GM12878 (cell line): ENCODE results near the gene TLX2. TPM values are rescaled to one million over a fixed set of nuclear protein-coding genes. Genes with fewer than 3 reads are reported as not detected.

Experiments
- ATAC-seq: fragments of 200-7000 bp; cut with Tn5 transposase; 3 replicates; pipeline ENCODE4 v1.9.1; 2020; ENCODE audit warnings: mild to moderate bottlenecking, moderate library complexity
- BruUV-seq: library from RNA; stranded (reverse); fragments of 400-500 nt; replicated peaks from 2 replicates; lab custom pipeline; 2021; lab: Mats Ljungman, UMichigan
- CTCF ChIA-PET: fragments of 300-600 bp; sonication (Branson Sonifier 250); formaldehyde crosslinking; extraction: SDS; loops from one replicate; lab custom pipeline; 2021; ENCODE audit warnings: inconsistent platforms; lab: Yijun Ruan, JAX
- POLR2A ChIA-PET: fragments of 350-600 bp; formaldehyde crosslinking; extraction: SDS; loops from one replicate; lab custom pipeline; 2021; ENCODE audit warnings: inconsistent platforms; lab: Charles Lee
- RAD21 ChIA-PET: fragments of 300-600 bp; sonication (Branson Sonifier 250); formaldehyde crosslinking; loops from one replicate; lab custom pipeline; 2023; ENCODE audit warnings: antibody characterized with exemption; ENCODE audit not compliant: unreplicated experiment; lab: Charles Lee
- SMC1A ChIA-PET: fragments of 300-600 bp; sonication (Branson Sonifier 250); formaldehyde crosslinking; loops from one replicate; lab custom pipeline; 2023; ENCODE audit not compliant: unreplicated experiment, uncharacterized antibody; lab: Charles Lee
- DNase-seq: peaks from one replicate; pipeline ENCODE4 v3.0.0-alpha.2; 2011; ENCODE audit warnings: low read depth, low spot score
- FAIRE-seq: peaks from 3 replicates; lab custom pipeline; 2011; peaks lifted over from hg19 to GRCh38; lab: Jason Lieb, UNC
- H2AFZ ChIP-seq: 2 replicates; pipeline ENCODE4 v1.6.0; 2011; ENCODE audit warnings: low read depth, low read length, control low read depth; ENCODE audit not compliant: control insufficient read depth
- H3K27ac ChIP-seq: 2 replicates; pipeline ENCODE4 v1.5.1; 2011; ENCODE audit warnings: control low read depth; ENCODE audit not compliant: control insufficient read depth, insufficient read depth
- H3K27me3 ChIP-seq, 2 experiments: replicated peaks in 1 of 2; 2 replicates each; pipeline versions ENCODE4 v1.6.0 to v1.6.1; 2011; ENCODE audit warnings: low read length in 1 of 2; ENCODE audit not compliant: control insufficient read depth in 2 of 2, insufficient read depth in 2 of 2
- H3K36me3 ChIP-seq, 2 experiments: 2 replicates each; pipeline ENCODE4 v1.5.1; 2011; ENCODE audit warnings: low read length in 1 of 2; ENCODE audit not compliant: control insufficient read depth in 2 of 2, insufficient read depth in 2 of 2
- H3K4me1 ChIP-seq: 2 replicates; pipeline ENCODE4 v1.6.1; 2011; ENCODE audit warnings: mild to moderate bottlenecking, low read length, moderate library complexity, mixed read lengths; ENCODE audit not compliant: control insufficient read depth, insufficient read depth
- H3K4me2 ChIP-seq: 2 replicates; pipeline ENCODE4 v1.6.0; 2011; ENCODE audit warnings: control low read depth; ENCODE audit not compliant: control insufficient read depth, insufficient read depth
- H3K4me3 ChIP-seq: fragments of 200-600 bp; sonication (generic); 2 replicates; pipeline ENCODE4 v1.5.1; 2016
- H3K79me2 ChIP-seq: 2 replicates; pipeline ENCODE4 v1.6.0; 2011; ENCODE audit warnings: low read length; ENCODE audit not compliant: control insufficient read depth, insufficient read depth
- H3K9ac ChIP-seq: 2 replicates; pipeline ENCODE4 v1.8.0; 2011; ENCODE audit warnings: low read length, control low read depth, mixed read lengths; ENCODE audit not compliant: control insufficient read depth, insufficient read depth
- H3K9me3 ChIP-seq: replicated peaks from 3 replicates; pipeline ENCODE4 v1.5.1; 2011; ENCODE audit warnings: mild to moderate bottlenecking, low read length; ENCODE audit not compliant: control insufficient read depth, insufficient read depth
- H4K20me1 ChIP-seq: 2 replicates; pipeline ENCODE4 v1.6.0; 2011; ENCODE audit not compliant: control insufficient read depth, insufficient read depth
- CREM ChIP-seq: IDR thresholded peaks from 2 replicates; pipeline ENCODE4 v1.6.1; 2014; ENCODE audit warnings: antibody characterized with exemption, low read depth
- CTCF ChIP-seq, 3 experiments: IDR thresholded peaks in 2 of 3; conservative IDR thresholded peaks in 1 of 3; 2 replicates each; pipeline ENCODE4 v1.5.1; 2011; ENCODE audit warnings: low read depth in 3 of 3, low read length in 3 of 3, mild to moderate bottlenecking in 3 of 3, control low read depth in 2 of 3, moderate library complexity in 2 of 3, inconsistent platforms in 1 of 3, mixed read lengths in 1 of 3; ENCODE audit not compliant: control insufficient read depth in 2 of 3, insufficient read depth in 1 of 3; ENCODE audit errors: extremely low read depth in 1 of 3
- WGBS: methylation state at CpG from one replicate; pipeline ENCODE4 v1.1.6; 2016; ENCODE audit warnings: low lambda C conversion rate; ENCODE audit not compliant: insufficient replicate concordance, insufficient coverage; ENCODE audit errors: missing lambda C conversion rate; 5-methylcytosine and 5-hydroxymethylcytosine counted together
- in situ Hi-C: fragments of 300-500 bp; cut with MboI; formaldehyde crosslinking; loops from 9 replicates; pipeline ENCODE4 v1.14.3; 2018; ENCODE audit warnings: mixed read lengths
- intact Hi-C: fragments of 100-400 bp; cut with micrococcal nuclease; formaldehyde crosslinking; loops from one replicate; pipeline ENCODE4 v1.14.2; 2022; ENCODE audit not compliant: unreplicated experiment
- polyA plus RNA-seq, 11 experiments: library from polyadenylated mRNA; depleted of rRNA in 4 of 11; unstranded in 6 of 11; stranded (reverse) in 5 of 11; fragments of >200 nt; fragmentation: Nextera tagmentation in 4 of 11; fragmentation: Illumina TruSeq in 1 of 11; extraction: Ambion mirVana in 4 of 11; extraction: Trizol in 1 of 11; gene quantifications; 1 replicate in 1 of 11; 2 replicates in 10 of 11; pipeline versions ENCODE4 v1.2.1 to v1.2.3, GENCODE V29; 2011 to 2016; ENCODE audit warnings: inconsistent platforms in 2 of 11, missing spikeins in 2 of 11, low read depth in 1 of 11
- total RNA-seq, 4 experiments: library from RNA; depleted of rRNA in 3 of 4; stranded (reverse); fragments of >200 nt in 3 of 4; fragmentation: Illumina TruSeq in 1 of 4; extraction: Trizol in 1 of 4; gene quantifications; 2 replicates each; pipeline versions ENCODE4 v1.2.1 to v1.2.3, GENCODE V29; 2013 to 2021

Gene TLX2
- total and polyA plus RNA-seq, 10 of the 15 experiments (the other 5 are each of a cell fraction or from before 2014, with no cell fraction given), result 0.06 to 5.5 (median 3.6) TPM; not detected in 1

DNA sequence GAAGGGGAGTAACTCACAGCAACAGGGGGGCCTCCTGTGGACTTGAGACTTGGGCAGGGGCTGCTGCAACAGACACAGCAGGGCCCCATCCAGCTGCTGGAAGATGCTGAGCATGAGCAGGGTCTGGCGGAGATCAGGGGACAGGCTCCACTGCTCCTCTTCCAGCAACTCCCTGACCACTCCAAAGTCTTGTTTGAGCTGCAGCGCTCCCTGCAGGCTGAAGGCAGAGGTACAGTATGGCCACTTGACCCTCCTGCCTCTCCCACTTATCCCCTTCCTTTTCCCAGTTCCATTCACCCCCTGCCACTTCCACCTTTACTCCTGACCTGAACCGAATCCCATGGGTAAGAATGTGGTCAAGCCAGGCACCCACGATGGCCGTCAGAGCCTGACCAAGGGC is 39.4 kb upstream of the TLX2 start:
- H3K4me1 ChIP-seq, result 0 out of 2 replicates have a peak, but pooled peaks cover 6% of the 10 kb centered on the region
- RAD21 ChIA-PET, result interaction anchor here (1.0 to 1.5 kb wide), 3 partner anchors 16 to 225 kb away, joined by 3 to 4 read pairs (median 4); partner anchors contain the start of gene WBP1
- WGBS, result 93% methylated on average over 5 of the region's 5 CpGs
- H3K27ac ChIP-seq, result no peak overlapping the region
- intact Hi-C loops (no loop called here), in situ Hi-C loops (no loop called here)
- TF ChIP-seq CREM (no peak), CTCF (IDR thresholded peaks at IDR 0.05 in 2 of 3, conservative IDR thresholded peaks at IDR 0.05 in 1 of 3; ENCODE audit: control insufficient read depth in 2 of 3, extremely low read depth in 1 of 3, insufficient read depth in 1 of 3, low read depth in 3 of 3, low read length in 3 of 3) (peak; percentile 33 to 40 (median 35); a peak in 2 of 6 replicates)
- H4K20me1 ChIP-seq, result no peaks in the 10 kb centered on the region
- no peak for ATAC-seq
- H3K9me3 ChIP-seq, result no peaks in the 10 kb centered on the region
- no peak overlapping the region for H3K9ac ChIP-seq
- H3K27me3 ChIP-seq, result no peaks in the 10 kb centered on the region
- peaks cover 10% of the 10 kb centered on the region for H3K79me2 ChIP-seq
- no peak overlapping the region for H3K4me3 ChIP-seq
- no peak for FAIRE-seq
- POLR2A ChIA-PET, result interaction anchor here (0.7 to 1.6 kb wide), 3 partner anchors 9 to 111 kb away, joined by 3 to 5 read pairs (median 4); partner anchors contain the start of gene MOGS
- peaks cover 0 to 3% of the 10 kb centered on the region in 2 experiments; a peak in 2 of 4 replicates for H3K36me3 ChIP-seq
- CTCF ChIA-PET, result interaction anchor here (0.9 to 2.6 kb wide), 11 partner anchors 8 to 226 kb away, joined by 3 to 10 read pairs (median 3); partner anchors contain the start of genes CCDC142, TTC31 and WBP1
- no TSS peak for BruUV-seq
- no peak for DNase-seq
- H2AFZ ChIP-seq, result no peak overlapping the region
- SMC1A ChIA-PET, result interaction anchor here (0.6 to 1.4 kb wide), 4 partner anchors 8 to 152 kb away, joined by 3 to 4 read pairs (median 3); no protein-coding TSS in a partner anchor
- no peak overlapping the region for H3K4me2 ChIP-seq
